GM12891 (cell line): ENCODE data around the gene GOLT1A.

Experiments
- DNase-seq: peaks from one replicate; pipeline ENCODE4 v3.0.0; 2011; ENCODE audit warnings: low spot score; ENCODE audit not compliant: insufficient read length
- FAIRE-seq: peaks from 2 replicates; lab custom pipeline; 2011; peaks lifted over from hg19 to GRCh38; lab: Jason Lieb, UNC
- PAX5 ChIP-seq: IDR thresholded peaks from 2 replicates; pipeline ENCODE4 v1.6.1; 2011; ENCODE audit warnings: low read length, moderate library complexity, mild to moderate bottlenecking; ENCODE audit not compliant: insufficient read depth, severe bottlenecking
- POLR2A ChIP-seq: IDR thresholded peaks from 2 replicates; pipeline ENCODE4 v1.6.1; 2011; ENCODE audit warnings: low read depth, low read length, control low read depth
- POLR2AphosphoS5 ChIP-seq: IDR thresholded peaks from 2 replicates; pipeline ENCODE4 v1.6.1; 2011; ENCODE audit warnings: low read depth, low read length, control low read depth
- POU2F2 ChIP-seq: IDR thresholded peaks from 2 replicates; pipeline ENCODE4 v1.6.1; 2011; ENCODE audit warnings: low read depth, mild to moderate bottlenecking, control low read depth, low read length, moderate library complexity
- SPI1 ChIP-seq: IDR thresholded peaks from 2 replicates; pipeline ENCODE4 v1.6.1; 2011; ENCODE audit warnings: low read depth, low read length, control low read depth
- TAF1 ChIP-seq: IDR thresholded peaks from 2 replicates; pipeline ENCODE4 v1.6.1; 2011; ENCODE audit warnings: low read depth, low read length, control low read depth

GOLT1A gene

DNA sequence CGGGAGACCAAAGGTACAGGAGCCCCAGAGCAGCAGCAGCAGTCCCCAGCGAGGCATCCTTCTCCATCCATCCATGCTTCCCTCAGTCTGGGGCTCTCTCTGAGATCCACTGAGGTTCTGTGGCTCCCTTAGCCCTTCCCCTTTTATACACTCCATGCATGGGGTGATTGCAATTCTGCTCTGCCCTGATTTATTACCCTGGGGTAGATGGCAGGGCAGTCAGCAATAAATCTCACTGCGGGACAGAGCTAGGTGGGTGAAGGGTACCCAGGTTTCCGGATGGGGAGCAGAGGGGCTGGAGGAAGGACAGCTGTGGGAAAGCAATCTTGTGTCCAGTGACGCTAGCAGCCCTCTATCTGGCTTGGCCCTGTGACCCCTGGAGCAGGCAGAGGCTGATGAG lies 47.6 kb downstream of the GOLT1A start, which contains the start of gene REN:
REN (minus strand) TSS at position 119 of the 400 bp plus-strand sequence; CDS start at position 75, 44 bp downstream.
- DNase-seq (no peak), FAIRE-seq (no peak)
- TF ChIP-seq SPI1: no peak
- no peak for TF ChIP-seq PAX5
- TF ChIP-seq POLR2AphosphoS5: no peak
- no peak for TF ChIP-seq POLR2A
- TF ChIP-seq TAF1: no peak
- TF ChIP-seq POU2F2: no peak

DNA sequence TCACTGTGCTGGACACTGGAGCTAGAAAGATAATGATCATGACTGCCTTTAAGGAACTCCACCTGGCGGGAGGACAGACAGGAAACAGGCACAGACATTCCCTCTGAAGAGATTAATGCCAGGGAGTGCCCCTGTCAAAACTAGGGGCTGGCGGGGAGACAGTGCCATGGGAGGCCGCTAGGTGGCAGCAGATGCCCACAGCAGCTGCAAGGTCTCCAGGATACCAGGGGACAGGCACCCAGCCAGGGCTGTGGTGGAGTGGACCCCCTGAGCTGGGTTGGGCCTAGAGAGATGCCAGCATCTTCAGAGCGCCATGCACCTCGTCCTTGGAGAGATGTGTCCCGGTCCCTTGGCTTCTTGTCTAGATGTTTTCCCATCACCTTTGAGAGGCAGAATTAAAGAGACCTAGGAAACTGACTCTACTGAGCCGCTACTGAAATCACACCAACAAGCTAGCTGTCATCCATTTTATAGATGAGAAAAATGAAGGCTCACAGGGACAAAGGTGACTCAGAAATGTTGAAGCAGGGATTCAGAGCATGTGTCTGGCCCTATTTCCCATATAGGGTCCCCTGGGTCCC lies 51.2 kb downstream of the GOLT1A start:
- DNase-seq: peak; percentile 79
- no peak for TF ChIP-seq PAX5
- no peak for TF ChIP-seq POLR2AphosphoS5
- TF ChIP-seq SPI1: no peak
- TF ChIP-seq POLR2A: no peak
- peak; percentile 71 for FAIRE-seq

DNA sequence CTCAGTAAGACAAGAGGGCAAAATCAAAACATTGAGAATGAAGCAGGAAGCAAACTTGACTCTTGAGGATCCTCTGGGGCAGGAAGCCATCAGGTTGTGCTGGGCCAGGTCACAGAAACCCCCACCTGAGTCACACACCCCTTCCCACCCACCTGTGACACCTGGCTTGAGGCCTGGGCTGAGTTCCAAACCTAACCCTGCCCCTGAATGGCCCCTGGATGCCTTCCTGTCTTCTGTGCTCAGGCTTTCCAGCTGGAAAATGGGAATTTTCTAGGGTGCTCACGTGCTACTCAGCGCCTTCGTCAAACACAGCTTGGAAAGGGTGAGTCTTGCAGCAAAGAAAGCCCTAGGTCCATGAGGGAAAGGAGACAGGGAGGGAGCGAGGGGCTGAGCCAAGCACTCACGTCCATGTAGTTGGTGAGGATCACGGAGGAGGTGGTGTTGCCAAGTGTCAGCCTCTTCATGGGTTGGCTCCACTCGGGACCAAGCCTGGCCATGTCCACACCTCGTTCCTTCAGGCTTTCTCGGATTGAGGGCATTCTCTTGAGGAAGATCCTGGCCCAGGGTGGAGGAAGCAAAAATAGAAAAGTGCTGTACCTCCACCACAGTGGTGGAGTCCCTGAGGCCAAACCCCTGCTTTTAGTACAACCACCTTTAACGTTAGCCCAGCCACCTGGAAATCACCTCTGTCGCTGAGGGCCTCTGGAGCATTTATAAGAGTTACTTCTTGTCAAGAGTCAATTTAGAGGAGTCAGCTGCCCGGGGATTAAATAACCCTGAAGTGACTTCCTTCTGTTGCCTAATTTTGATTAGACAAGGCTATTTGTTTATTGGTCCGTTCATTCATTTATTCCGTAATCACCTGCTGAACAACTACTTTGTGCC lies 51.9 kb downstream of the GOLT1A start:
- TF ChIP-seq POLR2A: no peak
- no peak for TF ChIP-seq POLR2AphosphoS5
- no peak for TF ChIP-seq POU2F2
- TF ChIP-seq PAX5: no peak
- no peak for TF ChIP-seq SPI1
- TF ChIP-seq TAF1: no peak
- DNase-seq (no peak), FAIRE-seq (no peak)

DNA sequence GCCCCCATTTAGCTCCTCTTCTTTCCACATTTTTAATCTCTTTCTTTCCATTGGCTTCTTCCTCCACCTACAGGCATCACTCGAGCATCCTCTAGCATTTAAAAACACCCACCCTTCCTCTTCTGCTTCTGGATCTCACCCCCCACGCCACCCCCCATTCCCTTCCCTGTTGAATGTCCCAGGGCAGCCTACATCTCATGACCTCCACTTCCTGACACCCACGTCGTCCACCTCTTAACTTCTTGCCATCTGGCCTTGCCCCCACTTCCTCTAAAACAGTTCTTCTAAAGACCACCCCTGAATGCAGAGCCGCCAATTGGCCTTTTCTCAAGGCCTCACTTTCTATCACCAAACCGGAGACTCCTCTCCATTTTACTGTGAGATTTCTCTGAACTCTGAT lies 55.8 kb downstream of the GOLT1A start:
- no peak for TF ChIP-seq TAF1
- TF ChIP-seq SPI1: no peak
- TF ChIP-seq POLR2AphosphoS5: no peak
- DNase-seq: no peak
- no peak for FAIRE-seq

DNA sequence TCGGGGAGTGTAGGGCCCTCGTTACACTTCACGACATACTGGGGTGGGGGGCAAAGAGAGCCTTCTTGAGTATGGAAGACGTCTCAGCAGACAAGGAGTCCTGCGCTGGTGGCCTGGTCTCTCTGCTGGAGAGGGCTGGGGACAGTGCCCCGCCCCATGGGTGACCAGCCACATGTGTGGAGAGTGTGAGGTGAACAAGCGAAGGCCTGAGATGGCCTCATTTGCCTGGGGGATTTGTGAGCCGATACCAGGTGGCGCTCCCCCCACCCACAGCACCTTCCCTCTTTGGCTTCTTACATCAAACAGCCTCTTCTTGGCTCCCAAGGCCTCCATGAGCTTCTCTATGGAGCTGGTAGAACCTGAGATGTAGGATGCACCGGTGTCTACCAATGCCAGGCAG lies 57.9 kb downstream of the GOLT1A start:
- TF ChIP-seq TAF1 (no peak), POLR2AphosphoS5 (no peak), PAX5 (no peak), POU2F2 (no peak), POLR2A (no peak), SPI1 (no peak)
- DNase-seq: no peak
- no peak for FAIRE-seq

GRCh38 chr1:204154568-204155255 lies 59.1 kb downstream of the GOLT1A start:
- FAIRE-seq (no peak), DNase-seq (no peak)
- TF ChIP-seq POU2F2 (no peak), PAX5 (no peak), SPI1 (no peak), POLR2AphosphoS5 (no peak), POLR2A (no peak), TAF1 (no peak)

DNA sequence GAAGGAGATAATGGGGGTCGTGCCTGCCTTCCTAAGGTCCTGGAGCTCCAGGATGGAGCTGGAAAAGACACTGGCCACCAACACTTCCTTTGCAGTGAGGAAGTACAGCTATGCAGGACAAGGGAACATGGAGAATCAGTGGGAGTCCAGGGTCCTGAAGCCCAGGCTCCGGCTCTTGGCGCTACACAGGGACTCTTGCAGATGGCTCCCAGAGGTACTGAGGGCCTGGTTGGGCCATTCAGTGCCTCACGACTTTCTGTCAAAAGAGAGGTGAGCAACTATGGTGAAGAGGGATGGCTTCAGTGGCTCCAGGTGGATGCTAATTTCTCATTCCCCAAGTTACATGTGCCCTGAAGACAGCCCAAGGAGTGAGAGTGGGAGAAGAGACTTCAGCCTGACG lies 60.1 kb downstream of the GOLT1A start:
- no peak for DNase-seq
- no peak for TF ChIP-seq POLR2A
- TF ChIP-seq SPI1: no peak
- no peak for TF ChIP-seq TAF1
- TF ChIP-seq POLR2AphosphoS5: no peak
- no peak for TF ChIP-seq POU2F2
- no peak for FAIRE-seq

GRCh38 chr1:204152310-204153044 lies 61.3 kb downstream of the GOLT1A start:
- no peak for FAIRE-seq
- DNase-seq: no peak
- no peak for TF ChIP-seq POLR2AphosphoS5
- no peak for TF ChIP-seq SPI1
- TF ChIP-seq PAX5: no peak
- no peak for TF ChIP-seq POLR2A
- no peak for TF ChIP-seq TAF1
- TF ChIP-seq POU2F2: no peak
